ENCODE results near the gene HNF4A.

HNF4A gene

DNA sequence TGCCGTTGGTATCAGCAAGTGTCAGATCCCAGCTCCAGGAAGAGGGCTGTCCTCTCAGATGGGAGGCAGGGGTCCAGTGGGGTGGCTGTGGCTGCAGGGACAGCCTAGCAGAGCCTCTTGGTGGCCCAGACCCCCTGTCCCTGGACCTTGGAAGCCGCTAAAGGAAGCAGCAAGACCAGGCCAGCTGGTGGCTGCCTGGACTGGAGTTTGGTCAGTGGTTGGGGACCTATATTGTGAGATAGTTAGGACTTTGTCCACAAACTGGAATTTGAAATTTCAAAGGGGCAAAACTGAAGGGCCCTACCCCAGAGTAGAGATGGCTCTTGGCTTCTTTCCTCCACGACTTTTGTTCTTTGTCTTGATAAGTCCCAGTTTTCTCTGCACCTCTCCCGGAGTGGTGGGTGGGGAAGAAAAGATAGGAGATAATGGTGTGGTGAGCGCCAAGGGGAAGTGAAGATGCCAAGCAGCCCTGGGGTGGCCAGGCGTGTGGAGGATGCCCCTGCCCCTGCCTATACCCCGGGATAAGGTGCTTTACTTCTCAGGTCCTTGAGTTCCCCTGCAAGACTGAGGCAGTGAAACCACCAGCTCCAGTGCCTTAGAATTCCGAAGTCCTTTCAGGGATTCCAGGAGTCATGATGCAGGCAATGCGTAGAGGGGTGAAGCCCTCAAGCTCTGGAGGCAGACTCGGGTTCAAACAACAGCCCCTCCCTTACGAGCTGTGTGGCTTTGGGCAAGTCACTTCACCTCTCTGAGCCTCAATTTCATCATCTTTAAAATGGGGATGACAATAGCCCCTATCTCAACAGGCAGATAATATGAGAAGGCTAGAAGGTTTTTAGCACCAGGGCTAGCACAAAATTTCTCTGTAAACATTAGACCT, 40.2 kb downstream of the HNF4A start:
- no peak overlapping the region for H2BK5ac ChIP-seq (ENCODE audit: low read length)
- no CpG with 5 or more reads among the region's 11 CpGs for WGBS, 2 donors (ENCODE audit: extremely low coverage in 2 of 2, insufficient read length in 2 of 2, insufficient replicate concordance in 1 of 2)

DNA sequence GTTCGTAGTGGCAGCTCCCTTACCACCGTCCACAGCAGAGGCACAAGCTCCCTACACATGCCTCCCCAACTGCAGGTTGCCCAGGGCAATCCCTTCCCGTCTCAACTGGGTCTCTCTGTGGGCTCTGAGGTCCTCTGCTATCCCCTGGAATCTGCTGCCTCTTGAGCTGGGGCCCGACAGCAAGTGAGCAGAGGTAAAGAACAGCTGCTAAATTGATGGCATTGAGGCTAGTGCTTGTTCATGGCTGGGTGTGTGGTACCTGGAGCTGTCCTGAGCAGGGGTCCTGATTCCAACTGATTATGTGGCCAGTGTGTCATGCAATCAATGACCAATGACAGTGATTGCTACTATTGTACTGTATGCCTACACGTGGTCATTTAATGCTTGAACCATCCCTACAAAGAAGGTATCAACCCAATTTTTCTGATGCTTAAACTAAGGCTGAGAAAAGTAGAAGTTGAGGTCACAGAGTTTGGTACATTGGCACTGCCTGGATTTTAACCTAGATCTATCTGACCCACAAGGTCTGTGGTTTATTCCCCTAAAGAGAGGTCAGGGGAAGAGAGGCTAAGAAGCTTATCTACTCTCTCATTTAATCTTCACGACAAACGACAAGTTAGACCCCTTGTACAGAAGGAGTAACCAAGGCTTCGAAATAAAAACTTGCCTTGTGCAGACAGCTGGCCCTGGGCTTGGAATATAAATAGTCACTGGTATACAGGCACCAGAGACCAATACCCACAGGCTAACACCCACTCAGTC, 41.1 kb downstream of the HNF4A start:
- peaks cover 0 to 39% (median 0%) of the 10 kb centered on the region in 3 experiments for H3K27me3 ChIP-seq (ENCODE audit: control insufficient read depth in 3 of 3, insufficient read depth in 3 of 3, low read depth in 1 of 3, low read length in 3 of 3)
- no CpG with 5 or more reads among the region's 8 CpGs for WGBS, 2 donors (ENCODE audit: extremely low coverage in 2 of 2, insufficient read length in 2 of 2, insufficient replicate concordance in 1 of 2)

More for the DNA sequence above, 40.2 kb downstream of the HNF4A start:
- Histone ChIP-seq H2BK15ac (ENCODE audit: low read length) (no peak overlapping the region), H3K4me2 (ENCODE audit: insufficient read depth, low read length, poor library complexity, severe bottlenecking) (no peak overlapping the region), H3K27me3 (ENCODE audit: control insufficient read depth in 3 of 3, insufficient read depth in 3 of 3, low read depth in 1 of 3, low read length in 3 of 3) (peaks cover 0 to 39% (median 0%) of the 10 kb centered on the region in 3 experiments), H2BK12ac (ENCODE audit: low read length) (no peak overlapping the region), H3K36me3 (replicated peaks in 1 of 2; ENCODE audit: control insufficient read depth in 2 of 2, insufficient read depth in 2 of 2, low read length in 2 of 2) (no peaks in the 10 kb centered on the region), H3K9ac (ENCODE audit: low read depth, low read length, poor library complexity) (no peak overlapping the region), H2AK5ac (ENCODE audit: low read depth, low read length) (no peak overlapping the region), H3K4ac (ENCODE audit: low read length) (no peak overlapping the region), H2AFZ (ENCODE audit: low read length) (no peak overlapping the region), H4K8ac (ENCODE audit: low read depth, low read length) (no peak overlapping the region), H3K27ac (replicated peaks; ENCODE audit: low read length) (no peak overlapping the region), H3K79me1 (ENCODE audit: low read depth, low read length) (no peaks in the 10 kb centered on the region), H3K4me3 (ENCODE audit: low read length in 2 of 2) (no peak overlapping the region), H3K4me1 (ENCODE audit: control insufficient read depth in 2 of 2, insufficient read depth in 1 of 2, low read depth in 1 of 2, low read length in 2 of 2) (peaks cover 0 to 2% of the 10 kb centered on the region in 2 donors), H3K9me3 (replicated peaks in 1 of 2; ENCODE audit: control insufficient read depth in 2 of 2, insufficient read depth in 1 of 2, low read depth in 1 of 2, low read length in 2 of 2) (no peaks in the 10 kb centered on the region), H3K18ac (ENCODE audit: low read length) (peak overlapping the region; percentile 15), H3K14ac (ENCODE audit: low read length) (no peak overlapping the region), H4K91ac (ENCODE audit: low read depth, low read length, poor library complexity) (no peak overlapping the region), H2BK120ac (ENCODE audit: low read depth, low read length) (no peak overlapping the region), H3K23ac (ENCODE audit: low read depth, low read length, poor library complexity) (no peak overlapping the region)
- DNase-seq (ENCODE audit: low spot score) = no peak

DNA sequence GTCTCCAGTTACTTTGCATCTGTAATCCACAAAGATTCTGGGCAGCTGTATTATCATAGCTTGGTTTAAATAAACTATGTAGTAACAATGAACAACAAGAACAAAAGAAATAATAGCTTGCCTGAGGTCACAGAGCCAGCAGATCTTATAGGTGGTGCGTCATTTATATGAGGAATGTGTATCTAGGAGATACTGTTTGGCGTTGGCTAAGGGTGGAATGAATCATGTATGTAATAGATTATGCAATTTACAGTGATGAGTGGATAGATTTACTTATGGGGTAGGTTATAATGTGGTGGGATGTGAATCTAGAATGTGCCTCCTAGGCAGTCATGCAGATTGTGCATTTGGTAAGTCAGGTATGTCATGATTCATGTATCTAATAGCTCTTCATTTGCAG, 42.8 kb downstream of the HNF4A start:
- H2AFZ ChIP-seq (ENCODE audit: low read length) = no peak overlapping the region
- H3K14ac ChIP-seq (ENCODE audit: low read length) = no peak overlapping the region
- no CpG with 5 or more reads among the region's 2 CpGs for WGBS, 2 donors (ENCODE audit: extremely low coverage in 2 of 2, insufficient read length in 2 of 2, insufficient replicate concordance in 1 of 2)
- no peak overlapping the region for H2BK12ac ChIP-seq (ENCODE audit: low read length)
- no peak overlapping the region for H3K4me3 ChIP-seq (ENCODE audit: low read length in 2 of 2)
- no peak overlapping the region for H3K18ac ChIP-seq (ENCODE audit: low read length)
- peaks cover 0 to 39% (median 0%) of the 10 kb centered on the region in 3 experiments for H3K27me3 ChIP-seq (ENCODE audit: control insufficient read depth in 3 of 3, insufficient read depth in 3 of 3, low read depth in 1 of 3, low read length in 3 of 3)
- no peak overlapping the region for H3K23ac ChIP-seq (ENCODE audit: low read depth, low read length, poor library complexity)
- no peak overlapping the region for H2BK15ac ChIP-seq (ENCODE audit: low read length)
- no peak overlapping the region for H2BK5ac ChIP-seq (ENCODE audit: low read length)
- H3K36me3 ChIP-seq (replicated peaks in 1 of 2; ENCODE audit: control insufficient read depth in 2 of 2, insufficient read depth in 2 of 2, low read length in 2 of 2) = no peaks in the 10 kb centered on the region
- no peak overlapping the region for H3K9ac ChIP-seq (ENCODE audit: low read depth, low read length, poor library complexity)
- no peak overlapping the region for H3K4me2 ChIP-seq (ENCODE audit: insufficient read depth, low read length, poor library complexity, severe bottlenecking)
- H2BK120ac ChIP-seq (ENCODE audit: low read depth, low read length) = no peak overlapping the region
- H3K4me1 ChIP-seq (ENCODE audit: control insufficient read depth in 2 of 2, insufficient read depth in 1 of 2, low read depth in 1 of 2, low read length in 2 of 2) = no peaks in the 10 kb centered on the region
- H2AK5ac ChIP-seq (ENCODE audit: low read depth, low read length) = no peak overlapping the region
- no peak overlapping the region for H4K8ac ChIP-seq (ENCODE audit: low read depth, low read length)
- H4K91ac ChIP-seq (ENCODE audit: low read depth, low read length, poor library complexity) = no peak overlapping the region
- H3K27ac ChIP-seq (replicated peaks; ENCODE audit: low read length) = no peak overlapping the region
- no peak for DNase-seq (ENCODE audit: low spot score)
- H3K4ac ChIP-seq (ENCODE audit: low read length) = no peak overlapping the region
- no peaks in the 10 kb centered on the region for H3K79me1 ChIP-seq (ENCODE audit: low read depth, low read length)
- no peaks in the 10 kb centered on the region for H3K9me3 ChIP-seq (replicated peaks in 1 of 2; ENCODE audit: control insufficient read depth in 2 of 2, insufficient read depth in 1 of 2, low read depth in 1 of 2, low read length in 2 of 2)

More for the DNA sequence above, 41.1 kb downstream of the HNF4A start:
- no peaks in the 10 kb centered on the region for H3K9me3 ChIP-seq (replicated peaks in 1 of 2; ENCODE audit: control insufficient read depth in 2 of 2, insufficient read depth in 1 of 2, low read depth in 1 of 2, low read length in 2 of 2)
- no peak overlapping the region for H4K91ac ChIP-seq (ENCODE audit: low read depth, low read length, poor library complexity)
- no peak overlapping the region for H3K23ac ChIP-seq (ENCODE audit: low read depth, low read length, poor library complexity)
- no peak overlapping the region for H4K8ac ChIP-seq (ENCODE audit: low read depth, low read length)
- H2AFZ ChIP-seq (ENCODE audit: low read length) = no peak overlapping the region
- no peak overlapping the region for H3K18ac ChIP-seq (ENCODE audit: low read length)
- no peak overlapping the region for H3K9ac ChIP-seq (ENCODE audit: low read depth, low read length, poor library complexity)
- H3K36me3 ChIP-seq (replicated peaks in 1 of 2; ENCODE audit: control insufficient read depth in 2 of 2, insufficient read depth in 2 of 2, low read length in 2 of 2) = no peaks in the 10 kb centered on the region
- no peak overlapping the region for H2BK5ac ChIP-seq (ENCODE audit: low read length)
- DNase-seq (ENCODE audit: low spot score) = no peak
- no peak overlapping the region for H3K14ac ChIP-seq (ENCODE audit: low read length)
- H3K4me3 ChIP-seq (ENCODE audit: low read length in 2 of 2) = no peak overlapping the region
- H2BK120ac ChIP-seq (ENCODE audit: low read depth, low read length) = no peak overlapping the region
- no peak overlapping the region for H3K27ac ChIP-seq (replicated peaks; ENCODE audit: low read length)
- no peak overlapping the region for H2BK12ac ChIP-seq (ENCODE audit: low read length)
- no peak overlapping the region for H3K4me2 ChIP-seq (ENCODE audit: insufficient read depth, low read length, poor library complexity, severe bottlenecking)
- H3K4me1 ChIP-seq (ENCODE audit: control insufficient read depth in 2 of 2, insufficient read depth in 1 of 2, low read depth in 1 of 2, low read length in 2 of 2) = no peaks in the 10 kb centered on the region
- H2BK15ac ChIP-seq (ENCODE audit: low read length) = no peak overlapping the region
- H3K79me1 ChIP-seq (ENCODE audit: low read depth, low read length) = no peaks in the 10 kb centered on the region
- no peak overlapping the region for H3K4ac ChIP-seq (ENCODE audit: low read length)
- H2AK5ac ChIP-seq (ENCODE audit: low read depth, low read length) = no peak overlapping the region

DNA sequence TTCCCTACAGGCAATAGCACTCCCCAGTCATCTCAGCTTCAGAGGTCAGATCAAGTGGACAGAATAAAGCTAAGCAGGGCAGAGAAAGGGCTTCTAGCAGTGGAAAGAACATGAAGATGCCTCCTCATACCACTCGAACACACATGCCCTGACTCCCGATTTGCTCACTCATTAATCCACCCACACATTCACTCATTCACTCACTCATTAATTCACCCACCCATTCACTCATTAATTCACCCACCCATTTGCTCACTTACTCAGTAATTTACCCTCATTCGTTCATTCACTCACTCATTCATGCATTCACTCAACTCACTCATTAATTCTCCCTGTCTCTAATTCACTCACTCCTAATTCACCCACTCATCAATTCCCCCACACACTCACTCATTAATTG, 43.9 kb downstream of the HNF4A start:
- no peak overlapping the region for H3K4me3 ChIP-seq (ENCODE audit: low read length in 2 of 2)
- H3K14ac ChIP-seq (ENCODE audit: low read length) = no peak overlapping the region
- no peak overlapping the region for H3K4ac ChIP-seq (ENCODE audit: low read length)
- peaks cover 0 to 36% (median 0%) of the 10 kb centered on the region in 3 experiments for H3K27me3 ChIP-seq (ENCODE audit: control insufficient read depth in 3 of 3, insufficient read depth in 3 of 3, low read depth in 1 of 3, low read length in 3 of 3)
- no peak overlapping the region for H2AFZ ChIP-seq (ENCODE audit: low read length)
- no peaks in the 10 kb centered on the region for H3K36me3 ChIP-seq (replicated peaks in 1 of 2; ENCODE audit: control insufficient read depth in 2 of 2, insufficient read depth in 2 of 2, low read length in 2 of 2)
- H3K9ac ChIP-seq (ENCODE audit: low read depth, low read length, poor library complexity) = no peak overlapping the region
- no peaks in the 10 kb centered on the region for H3K79me1 ChIP-seq (ENCODE audit: low read depth, low read length)
- H3K9me3 ChIP-seq (replicated peaks in 1 of 2; ENCODE audit: control insufficient read depth in 2 of 2, insufficient read depth in 1 of 2, low read depth in 1 of 2, low read length in 2 of 2) = no peaks in the 10 kb centered on the region
- no peak overlapping the region for H2BK12ac ChIP-seq (ENCODE audit: low read length)
- no peaks in the 10 kb centered on the region for H3K4me1 ChIP-seq (ENCODE audit: control insufficient read depth in 2 of 2, insufficient read depth in 1 of 2, low read depth in 1 of 2, low read length in 2 of 2)
- H4K91ac ChIP-seq (ENCODE audit: low read depth, low read length, poor library complexity) = no peak overlapping the region
- no peak overlapping the region for H2AK5ac ChIP-seq (ENCODE audit: low read depth, low read length)
- 100% methylated on average over 1 of the region's 3 CpGs; no CpG with 5 or more reads in 1 of the 2 donors for WGBS, 2 donors (ENCODE audit: extremely low coverage in 2 of 2, insufficient read length in 2 of 2, insufficient replicate concordance in 1 of 2)
- no peak overlapping the region for H3K27ac ChIP-seq (replicated peaks; ENCODE audit: low read length)
- no peak overlapping the region for H4K8ac ChIP-seq (ENCODE audit: low read depth, low read length)
- H3K23ac ChIP-seq (ENCODE audit: low read depth, low read length, poor library complexity) = no peak overlapping the region
- H3K4me2 ChIP-seq (ENCODE audit: insufficient read depth, low read length, poor library complexity, severe bottlenecking) = no peak overlapping the region
- no peak overlapping the region for H2BK120ac ChIP-seq (ENCODE audit: low read depth, low read length)
- no peak overlapping the region for H2BK15ac ChIP-seq (ENCODE audit: low read length)
- no peak overlapping the region for H2BK5ac ChIP-seq (ENCODE audit: low read length)
- no peak for DNase-seq (ENCODE audit: low spot score)
- no peak overlapping the region for H3K18ac ChIP-seq (ENCODE audit: low read length)

Data from neuronal stem cell (in vitro differentiated cells).